Stimulated activated CD8-positive, alpha-beta memory T cell treated with anti-CD3 and anti-CD28 coated beads, Interleukin-2, amount 100 ng/mL, for 1 hour (primary cell): Measurements from ENCODE around the gene UBALD1.

Experiments used
- DNase-seq, 2 donors: peaks; one replicate each; pipeline ENCODE4 v3.0.0-alpha.2; 2020; ENCODE audit warnings: low read depth in 2 of 2

The UBALD1 gene

DNA sequence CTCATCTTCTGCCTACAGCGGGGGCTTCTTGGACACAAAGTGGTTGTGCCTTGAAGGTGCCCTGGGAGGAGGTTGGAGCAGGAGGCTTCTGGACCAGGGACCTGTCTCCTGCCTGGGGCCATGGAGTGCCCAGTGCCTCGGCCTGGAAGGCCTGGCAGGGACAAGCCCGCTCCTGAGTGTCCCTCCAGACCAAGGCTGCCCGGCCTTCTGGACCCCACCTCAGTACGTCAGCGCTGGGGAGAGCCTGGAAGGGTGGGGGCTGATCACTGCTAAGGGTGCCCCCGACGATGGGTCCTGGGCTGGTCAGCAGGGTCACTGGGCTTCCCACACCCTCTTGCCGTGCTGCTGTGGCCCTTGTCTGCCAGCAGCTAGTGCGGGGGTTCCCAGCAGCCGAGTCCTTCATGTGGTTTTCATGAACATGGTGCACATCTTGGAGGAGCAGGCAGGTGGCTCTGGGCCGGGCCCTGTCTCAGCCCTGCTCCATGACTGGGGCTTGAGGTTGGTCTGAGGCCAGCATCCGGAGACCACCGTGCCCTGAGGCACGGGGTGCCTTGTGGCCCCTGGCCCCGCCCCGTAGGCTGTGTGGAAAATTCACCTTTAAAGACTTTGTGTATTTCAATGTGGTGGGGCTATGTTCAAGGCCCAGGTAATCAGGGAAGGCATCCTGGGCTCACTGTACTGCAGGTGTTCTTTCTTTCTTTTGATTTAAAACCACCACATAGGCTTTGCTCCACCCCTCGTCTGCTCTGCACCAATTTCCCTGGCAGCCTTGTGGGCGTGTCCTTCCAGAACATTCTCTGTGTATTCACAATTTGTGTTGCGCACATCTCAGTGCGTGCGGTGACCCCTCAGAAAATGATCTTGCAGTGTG, 32.3 kb upstream of the UBALD1 start:
- no peak for DNase-seq

DNA sequence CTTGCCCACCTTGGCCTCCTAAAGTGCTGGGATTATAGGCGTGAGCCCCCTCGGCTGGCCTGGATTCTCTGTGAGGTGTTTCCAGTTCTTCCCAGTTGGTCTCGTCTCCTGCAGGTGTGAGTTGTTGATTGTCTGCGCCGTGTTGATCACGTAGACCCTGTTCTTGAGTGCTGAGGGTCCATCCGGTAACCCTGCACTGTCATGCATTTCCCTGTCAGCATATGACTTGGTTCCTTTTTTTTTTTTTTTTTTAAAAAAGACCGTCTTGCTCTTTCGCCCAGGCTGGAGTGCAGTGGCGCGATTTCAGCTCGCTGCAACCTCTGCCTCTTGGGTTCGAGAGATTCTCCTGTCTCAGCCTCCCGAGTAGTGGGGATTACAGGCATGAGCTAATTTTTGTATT, 27.2 kb upstream of the UBALD1 start:
- DNase-seq = no peak

DNA sequence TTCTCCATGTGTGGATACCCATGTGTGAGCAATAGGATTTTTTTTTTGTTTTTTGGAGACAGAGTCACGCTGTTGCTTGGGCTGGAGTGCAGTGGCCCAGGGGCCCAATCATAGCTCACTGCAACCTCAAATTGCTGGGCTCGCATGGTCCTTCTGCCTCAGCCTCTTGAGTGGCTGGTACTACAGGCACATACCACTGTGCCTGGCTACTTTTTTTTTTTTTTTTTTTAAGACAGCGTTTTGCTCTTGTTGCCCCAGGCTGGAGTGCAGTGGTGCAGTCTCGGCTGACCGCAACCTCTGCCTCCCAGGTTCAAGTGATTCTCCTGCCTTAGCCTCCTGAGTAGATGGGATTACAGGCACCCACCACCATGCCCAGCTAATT, 26.6 kb upstream of the UBALD1 start:
- no peak for DNase-seq

DNA sequence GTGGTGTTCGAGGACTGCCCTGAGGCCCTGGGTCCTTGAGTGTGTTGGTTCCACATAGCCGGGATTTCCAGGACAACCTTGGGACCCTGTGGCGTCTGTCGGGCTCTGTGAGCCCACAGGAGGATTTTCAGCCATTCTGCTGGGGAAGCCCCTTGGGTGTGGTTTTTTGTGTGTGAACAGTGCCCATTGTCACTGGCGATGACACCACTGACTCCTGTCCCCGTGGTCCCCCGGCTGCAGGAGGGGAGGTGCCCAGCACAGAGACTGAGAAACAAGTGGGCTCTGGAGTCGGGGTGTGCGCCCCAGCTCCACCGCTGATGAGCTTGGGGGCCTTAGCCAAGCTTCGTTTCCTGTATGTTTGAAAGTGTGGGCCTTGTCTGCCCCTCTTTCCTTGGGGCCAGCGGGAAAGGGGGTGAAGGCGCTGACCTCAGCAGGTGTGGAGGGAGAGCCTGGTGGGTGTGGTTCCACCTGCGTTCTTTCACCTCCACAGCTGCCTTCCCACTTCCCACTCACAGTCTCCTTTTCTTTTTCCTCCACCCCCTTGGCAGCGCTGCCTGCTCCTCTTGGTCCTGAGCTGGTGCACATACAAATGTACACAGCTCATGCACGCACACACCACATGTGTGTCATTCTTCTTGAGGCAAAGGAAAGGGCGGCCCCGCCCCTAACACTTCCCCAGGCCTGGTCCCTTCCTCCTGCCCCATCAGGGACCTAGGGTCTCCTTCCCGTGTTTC, 26.1 kb upstream of the UBALD1 start:
- no peak for DNase-seq

DNA sequence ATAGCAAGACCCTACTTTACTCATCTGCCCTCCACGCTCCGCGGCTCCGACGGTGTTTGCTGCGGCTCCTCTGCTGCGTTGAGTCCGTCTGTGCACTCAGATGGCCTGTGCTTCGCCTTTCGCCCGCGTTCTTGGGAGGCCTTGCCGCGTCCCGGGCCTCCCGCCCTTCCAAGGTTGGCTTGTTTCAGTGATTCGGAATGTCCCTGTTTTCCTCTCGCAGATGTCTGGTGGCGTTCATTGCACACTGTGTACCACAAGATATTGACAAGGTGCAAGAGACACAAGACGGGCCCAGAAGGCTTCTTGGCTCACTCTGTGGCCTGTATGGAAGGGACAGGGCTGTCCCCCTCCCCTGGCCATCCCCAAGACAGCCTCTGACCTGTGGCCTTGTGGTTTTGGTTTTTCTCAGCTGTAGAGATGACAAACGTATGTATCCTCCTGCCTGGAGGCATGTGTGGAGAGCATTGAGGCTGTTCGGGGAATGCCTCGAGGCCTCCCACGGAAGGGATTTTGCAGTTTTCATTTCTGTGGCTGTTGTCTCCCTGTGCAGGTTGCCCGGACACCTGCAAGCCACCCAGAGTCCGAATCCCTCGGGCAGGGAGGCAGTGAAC, 25.3 kb upstream of the UBALD1 start:
- no peak for DNase-seq

DNA sequence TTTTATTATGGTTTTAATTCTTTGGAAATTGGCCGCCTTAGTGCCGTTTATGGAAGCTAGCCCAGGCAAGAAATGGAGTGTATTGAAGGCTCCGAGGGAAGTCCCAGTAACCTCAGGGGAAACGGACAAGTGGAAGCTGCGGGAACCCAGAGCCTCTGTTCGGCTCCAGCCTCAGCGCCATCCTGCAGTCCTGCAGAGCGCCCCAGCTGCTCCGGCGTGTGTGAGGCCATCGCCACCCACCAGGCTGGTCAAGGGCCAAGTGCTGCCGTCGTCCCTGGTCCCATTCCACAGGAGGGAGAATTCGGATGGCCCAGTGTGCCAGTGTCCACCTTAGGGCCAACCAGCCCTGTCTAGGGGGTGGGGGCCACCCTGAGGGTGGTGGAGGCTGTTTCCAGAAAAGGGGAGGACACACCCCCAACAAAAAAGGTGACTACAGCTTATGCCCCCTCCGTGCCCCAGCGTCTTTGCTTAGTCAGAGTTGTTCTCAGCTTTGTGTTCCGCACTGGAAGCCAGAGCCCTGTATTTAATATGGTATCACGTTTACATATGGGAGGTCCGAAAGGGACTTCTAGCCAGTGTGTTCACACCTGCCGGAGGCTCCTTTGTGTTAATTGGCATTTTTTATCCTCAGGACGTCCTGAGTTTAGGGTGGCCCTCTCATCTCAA, 22.9 kb upstream of the UBALD1 start:
- no peak for DNase-seq

DNA sequence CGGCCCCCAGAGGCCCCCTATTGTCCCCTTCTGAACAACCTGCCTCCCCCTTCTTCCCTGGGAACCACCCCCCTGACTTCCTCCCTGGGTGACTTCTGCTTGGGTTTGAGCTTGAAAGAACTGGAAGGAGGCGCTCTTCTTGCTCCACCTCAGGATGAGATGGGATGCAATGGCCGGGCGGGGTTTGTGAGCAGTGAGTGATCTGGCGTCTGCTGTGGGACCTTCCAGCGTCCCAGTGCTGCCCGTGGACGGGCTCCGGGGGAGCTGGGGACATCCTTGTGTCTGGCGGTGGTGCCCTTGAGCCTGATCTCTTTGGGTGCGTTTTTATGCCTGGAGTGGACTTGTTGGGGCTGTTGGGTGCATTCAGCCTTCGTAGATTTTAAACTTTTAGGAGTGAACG, 21.5 kb upstream of the UBALD1 start:
- no peak for DNase-seq

DNA sequence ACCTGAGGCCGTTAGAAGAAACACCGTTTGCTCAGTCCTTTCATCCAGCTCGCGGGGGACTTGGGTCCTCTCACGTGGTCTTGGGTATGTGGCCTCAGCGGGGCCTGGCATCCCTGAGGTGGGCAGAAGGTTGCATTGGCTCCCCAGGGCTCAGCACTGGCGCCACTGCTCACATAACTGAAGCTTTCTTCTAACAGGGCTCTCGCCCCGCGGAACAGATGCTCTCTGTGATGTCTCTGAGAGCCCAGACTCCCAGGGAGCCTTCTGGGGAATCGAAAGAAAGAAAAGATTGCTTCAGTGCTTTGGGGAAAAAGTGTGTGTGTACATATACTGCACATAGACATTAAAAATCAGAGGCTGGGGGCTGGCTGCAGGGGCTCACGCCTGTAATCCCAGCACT, 20.1 kb upstream of the UBALD1 start:
- no peak for DNase-seq

DNA sequence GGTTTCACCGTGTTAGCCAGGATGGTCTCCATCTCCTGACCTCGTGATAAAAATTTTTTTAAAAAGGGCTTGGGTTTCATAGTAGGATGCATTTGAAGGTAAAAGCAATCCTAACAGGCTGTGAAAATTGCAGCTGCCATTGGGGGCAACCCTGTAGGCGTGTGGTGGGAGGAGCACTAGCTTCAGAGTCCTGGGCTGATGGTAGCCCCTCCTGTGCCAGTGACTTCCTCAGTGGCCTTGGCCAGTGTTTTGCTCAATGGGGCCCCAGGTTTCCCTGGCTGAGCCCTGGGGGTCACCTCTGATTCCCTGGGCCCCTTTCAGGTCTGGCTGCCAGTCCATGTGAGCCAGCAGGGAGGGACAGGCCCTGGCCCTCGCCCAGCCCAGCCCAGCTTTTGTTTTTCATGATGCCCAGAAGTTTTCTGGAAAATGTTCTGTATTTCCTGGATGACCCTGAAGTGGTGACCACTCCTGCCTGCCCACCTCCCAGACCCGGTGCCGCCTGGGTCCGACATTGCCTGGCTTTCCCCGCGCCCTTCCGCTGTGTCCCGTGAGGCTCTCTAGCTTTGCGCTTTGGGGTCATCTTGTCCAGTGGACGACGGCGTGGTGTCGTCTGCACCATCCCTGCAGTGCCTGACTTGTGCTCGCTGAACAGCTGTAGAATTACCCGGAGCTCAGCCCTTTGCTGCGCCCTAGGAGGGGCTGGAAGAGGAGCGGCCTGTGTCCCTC, 19.4 kb upstream of the UBALD1 start:
- DNase-seq = no peak

DNA sequence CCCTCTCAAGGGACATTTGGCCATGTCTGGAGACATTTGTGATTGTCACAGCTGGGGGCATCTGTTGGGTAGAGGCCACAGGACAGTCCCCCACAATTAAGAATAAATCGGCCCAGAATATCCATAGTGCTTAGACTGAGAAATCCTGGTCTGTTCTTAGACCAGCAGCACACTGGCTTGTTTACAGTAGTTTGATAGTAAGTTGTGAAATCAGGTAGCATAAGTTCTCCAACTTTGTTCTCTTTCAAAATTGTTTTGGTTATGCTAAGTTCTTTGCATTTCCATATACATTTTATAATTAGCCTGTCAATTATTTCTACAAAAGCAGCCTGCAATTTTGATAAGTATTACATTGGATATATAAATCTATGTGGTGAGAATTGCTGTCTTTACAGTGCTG, 16.8 kb upstream of the UBALD1 start:
- no peak for DNase-seq

DNA sequence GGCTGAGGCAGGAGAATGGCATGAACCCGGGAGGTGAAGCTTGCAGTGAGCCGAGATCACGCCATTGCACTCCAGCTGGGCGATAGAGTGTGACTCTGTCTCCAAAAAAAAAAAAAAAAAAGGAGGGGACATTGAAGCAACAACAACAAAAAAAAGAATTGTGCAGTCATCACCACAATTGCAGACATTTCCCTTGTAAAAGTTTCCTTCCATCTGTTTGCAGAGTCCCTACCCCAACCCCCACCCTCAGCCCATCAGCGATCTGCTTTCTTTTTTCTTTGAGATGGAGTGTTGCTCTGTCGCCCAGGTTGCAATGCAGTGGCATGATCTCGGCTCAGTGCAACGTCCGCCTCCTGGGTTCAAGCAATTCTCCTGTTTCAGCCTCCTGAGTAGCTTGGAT, 13.6 kb upstream of the UBALD1 start:
- DNase-seq = no peak

DNA sequence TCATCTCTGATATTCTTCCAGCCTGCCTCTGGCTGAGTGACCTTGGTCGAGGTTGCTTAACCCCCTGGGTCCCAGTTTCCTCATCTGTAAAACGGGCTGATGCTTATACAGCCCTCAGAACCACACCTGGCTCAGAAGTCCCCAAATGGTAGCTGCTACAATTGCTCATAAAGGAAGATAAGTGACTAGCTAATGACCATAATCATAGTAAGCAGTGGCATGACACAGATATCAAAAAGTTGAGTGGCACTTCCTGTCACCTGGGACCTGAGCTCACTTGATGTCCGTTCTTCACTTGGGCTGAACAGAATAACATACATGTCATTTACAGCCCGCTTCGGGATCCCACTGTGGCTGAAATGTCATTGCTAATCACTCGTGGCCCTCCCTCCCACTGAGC, 11.7 kb upstream of the UBALD1 start:
- DNase-seq = no peak

DNA sequence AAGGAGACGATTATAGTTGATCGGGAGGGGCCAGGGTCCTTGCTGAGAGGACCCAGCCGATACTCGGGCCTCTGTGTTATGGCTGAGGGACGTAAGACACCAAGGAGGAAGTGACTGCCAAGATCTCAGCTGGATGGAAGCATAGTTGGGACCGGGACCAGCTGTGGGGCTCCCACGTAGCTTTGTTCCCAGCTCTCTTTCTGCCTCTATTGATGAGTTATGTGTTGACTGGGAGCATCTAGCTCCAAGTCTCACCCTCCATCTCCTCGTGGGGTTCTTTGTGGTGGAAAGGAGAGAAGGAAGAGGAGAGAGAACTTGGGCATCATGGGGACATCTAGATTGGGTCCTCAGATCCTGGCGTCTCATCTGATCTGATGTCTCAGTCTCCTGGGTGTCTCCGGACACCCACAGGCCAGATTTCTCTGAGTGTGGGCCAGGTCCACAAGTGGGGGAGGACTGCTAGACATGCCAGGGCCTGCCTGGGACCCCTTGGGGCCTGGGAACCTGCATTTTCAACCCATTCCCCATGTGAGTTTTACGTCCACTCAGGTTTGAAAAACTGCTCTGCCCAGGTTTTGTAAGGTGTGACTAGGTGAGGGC, 11.0 kb upstream of the UBALD1 start:
- no peak for DNase-seq

DNA sequence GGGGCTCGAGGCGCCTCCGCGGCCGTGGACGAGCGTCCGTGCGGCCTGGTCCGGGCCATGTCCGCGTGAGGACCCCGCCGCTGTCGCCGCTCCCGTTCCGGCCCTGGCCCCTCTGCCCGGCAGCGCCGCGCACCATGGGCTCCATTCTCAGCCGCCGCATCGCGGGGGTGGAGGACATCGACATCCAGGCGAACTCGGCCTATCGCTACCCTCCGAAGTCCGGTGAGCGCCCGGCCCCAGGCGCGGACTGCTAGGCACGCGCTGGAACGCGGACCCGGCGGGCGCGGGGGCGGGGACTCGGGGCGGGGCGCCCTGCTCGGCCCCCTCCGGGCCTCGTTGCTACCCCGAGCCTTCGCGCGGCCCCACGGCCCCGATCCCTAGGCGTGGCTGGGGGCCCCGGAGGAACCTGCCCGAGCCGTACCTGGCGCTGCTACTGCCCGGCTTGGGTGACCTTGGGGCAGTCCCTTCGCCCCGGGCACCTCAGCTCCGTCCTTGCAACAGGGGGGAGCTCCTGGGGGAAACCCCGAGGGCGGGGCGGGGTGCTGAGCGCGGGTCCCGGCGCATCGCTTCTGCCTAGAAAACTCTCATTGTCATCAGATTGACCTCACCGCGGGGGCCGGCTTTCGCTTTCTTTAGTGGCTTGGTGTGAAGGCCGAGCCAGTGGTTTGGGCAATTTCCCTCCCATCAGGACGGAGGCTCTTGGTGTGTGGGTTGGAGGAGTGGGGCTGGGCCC, 10.3 kb upstream of the UBALD1 start:
- DNase-seq = peak; percentile 38 to 48

DNA sequence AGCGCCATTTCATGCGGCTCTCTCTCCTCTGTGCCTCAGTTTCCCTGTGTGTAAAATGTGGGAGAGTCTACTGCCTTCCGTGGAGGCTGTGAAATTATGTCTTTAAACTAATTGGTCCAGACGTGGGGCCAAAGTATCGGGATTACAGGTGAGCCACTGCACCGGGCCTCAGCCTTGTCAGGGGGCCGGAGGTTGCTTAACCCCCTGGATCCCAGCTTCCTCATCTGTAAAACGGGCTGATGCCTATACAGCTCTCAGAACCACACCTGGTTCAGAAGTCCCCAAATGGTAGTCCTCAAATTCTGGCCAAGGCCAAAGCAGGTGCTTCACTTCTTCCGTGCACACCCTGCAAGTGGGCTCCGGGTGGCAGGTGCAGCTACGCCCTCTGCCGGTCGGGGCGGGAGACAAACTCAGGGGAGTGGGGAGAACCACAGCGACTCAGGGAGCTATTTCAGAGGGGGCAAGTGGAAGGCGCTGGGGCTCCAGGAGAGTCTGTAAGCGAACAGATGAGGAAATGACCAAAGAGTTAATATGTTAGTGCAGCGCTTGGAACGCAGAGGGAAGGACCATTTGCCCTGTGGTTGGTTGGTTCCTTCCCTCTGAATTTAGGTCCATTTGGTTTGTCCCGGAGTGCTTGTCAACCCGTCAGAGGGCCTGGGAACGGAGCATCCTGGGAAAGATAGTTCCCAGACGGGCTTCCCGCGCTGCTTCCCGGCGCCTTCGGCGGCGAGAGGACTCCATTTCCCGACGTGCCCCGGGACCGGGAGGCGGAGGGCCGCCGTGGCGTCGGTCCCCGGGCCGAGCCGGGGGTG, 9.5 kb upstream of the UBALD1 start, which contains the start of gene MGRN1:
Gene MGRN1 (plus strand): TSS at position 812 of the 812 bp plus-strand sequence. CDS start 135 bp downstream, outside the sequence.
- DNase-seq = peak; percentile 74 to 86

DNA sequence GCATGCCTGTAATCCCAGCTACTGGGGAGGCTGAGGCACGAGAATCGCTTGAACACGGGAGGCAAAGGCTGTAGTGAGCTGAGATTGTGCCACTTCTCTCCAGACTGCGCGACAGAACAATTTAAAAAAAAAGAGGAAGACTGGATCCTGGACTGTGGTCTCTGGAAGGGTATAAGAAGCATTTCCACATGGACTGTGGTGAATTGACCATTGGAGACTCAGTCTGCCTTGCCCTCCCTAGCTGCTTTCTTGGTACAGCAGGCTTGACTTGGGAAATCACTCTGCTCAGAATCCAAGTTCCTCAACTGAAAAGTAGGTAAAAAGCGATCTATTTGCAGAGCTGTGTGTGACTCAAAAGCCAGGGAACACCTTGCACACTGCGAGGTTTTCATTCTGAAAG, 8.9 kb upstream of the UBALD1 start:
- DNase-seq = no peak

DNA sequence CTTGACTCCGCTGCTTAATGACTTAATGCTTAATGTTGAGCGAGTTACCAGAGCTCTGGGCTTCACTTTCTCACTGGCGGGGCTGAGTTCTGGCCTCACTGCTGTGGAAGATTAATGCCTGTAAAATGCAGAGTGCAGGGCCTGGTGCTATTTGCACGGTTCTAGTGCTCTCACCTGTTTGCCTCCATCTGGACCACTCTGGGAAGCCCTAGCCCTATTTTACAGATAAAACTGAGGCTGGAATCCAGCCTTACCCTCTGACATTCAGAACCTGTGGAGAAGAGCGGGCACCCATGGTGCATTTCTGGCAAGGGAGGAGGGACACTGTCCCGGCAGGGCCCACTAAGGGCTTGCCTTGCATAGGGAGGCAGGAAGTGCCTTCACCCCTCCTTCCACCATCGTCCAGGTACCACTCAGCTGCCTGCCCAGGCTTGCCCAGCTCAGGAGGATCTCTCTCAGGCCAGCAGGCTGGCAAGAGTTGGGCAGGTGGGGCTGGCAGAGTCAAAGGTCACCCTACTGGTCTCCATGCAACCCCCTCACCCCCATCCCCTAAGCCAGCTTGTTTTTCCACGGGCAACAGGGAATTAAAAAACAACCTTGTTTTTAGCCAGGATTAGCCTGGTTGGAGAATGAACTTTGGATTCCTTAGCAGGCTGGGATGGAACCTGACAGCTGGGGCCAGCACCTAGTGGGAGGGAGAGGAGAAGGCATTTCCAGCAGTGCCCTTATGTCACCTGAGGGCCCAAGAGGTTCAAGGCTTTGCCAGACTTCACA, 4.1 kb upstream of the UBALD1 start:
- no peak for DNase-seq

DNA sequence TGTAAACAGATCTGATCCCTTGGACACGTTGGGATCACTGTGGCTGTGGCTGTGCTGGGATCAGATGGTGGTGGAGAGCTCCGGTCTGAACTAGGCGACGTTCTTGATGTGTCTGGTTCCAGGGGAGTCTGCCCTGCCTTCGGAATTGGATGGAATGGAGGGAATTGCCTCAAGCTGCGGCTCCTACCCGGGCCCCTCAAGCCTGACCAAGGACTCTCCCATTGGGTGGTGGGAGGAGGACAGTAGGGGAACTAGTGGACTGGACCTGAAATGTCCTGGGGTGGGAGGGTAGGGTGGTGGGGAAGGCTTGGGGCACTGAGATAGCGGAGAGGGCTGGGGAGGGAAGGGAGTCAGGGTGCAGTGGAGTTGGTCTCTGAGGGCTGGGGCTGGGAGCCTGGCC, 3.2 kb upstream of the UBALD1 start:
- DNase-seq = no peak
